CD4-positive, alpha-beta T cell treated with Interleukin-1 beta for 1 hour (primary cell): ENCODE results near the gene SAPCD2.

Source experiments
- DNase-seq, 2 donors: peaks; one replicate each; pipeline ENCODE4 v3.0.0-alpha.2; 2020 to 2022

The SAPCD2 gene

DNA sequence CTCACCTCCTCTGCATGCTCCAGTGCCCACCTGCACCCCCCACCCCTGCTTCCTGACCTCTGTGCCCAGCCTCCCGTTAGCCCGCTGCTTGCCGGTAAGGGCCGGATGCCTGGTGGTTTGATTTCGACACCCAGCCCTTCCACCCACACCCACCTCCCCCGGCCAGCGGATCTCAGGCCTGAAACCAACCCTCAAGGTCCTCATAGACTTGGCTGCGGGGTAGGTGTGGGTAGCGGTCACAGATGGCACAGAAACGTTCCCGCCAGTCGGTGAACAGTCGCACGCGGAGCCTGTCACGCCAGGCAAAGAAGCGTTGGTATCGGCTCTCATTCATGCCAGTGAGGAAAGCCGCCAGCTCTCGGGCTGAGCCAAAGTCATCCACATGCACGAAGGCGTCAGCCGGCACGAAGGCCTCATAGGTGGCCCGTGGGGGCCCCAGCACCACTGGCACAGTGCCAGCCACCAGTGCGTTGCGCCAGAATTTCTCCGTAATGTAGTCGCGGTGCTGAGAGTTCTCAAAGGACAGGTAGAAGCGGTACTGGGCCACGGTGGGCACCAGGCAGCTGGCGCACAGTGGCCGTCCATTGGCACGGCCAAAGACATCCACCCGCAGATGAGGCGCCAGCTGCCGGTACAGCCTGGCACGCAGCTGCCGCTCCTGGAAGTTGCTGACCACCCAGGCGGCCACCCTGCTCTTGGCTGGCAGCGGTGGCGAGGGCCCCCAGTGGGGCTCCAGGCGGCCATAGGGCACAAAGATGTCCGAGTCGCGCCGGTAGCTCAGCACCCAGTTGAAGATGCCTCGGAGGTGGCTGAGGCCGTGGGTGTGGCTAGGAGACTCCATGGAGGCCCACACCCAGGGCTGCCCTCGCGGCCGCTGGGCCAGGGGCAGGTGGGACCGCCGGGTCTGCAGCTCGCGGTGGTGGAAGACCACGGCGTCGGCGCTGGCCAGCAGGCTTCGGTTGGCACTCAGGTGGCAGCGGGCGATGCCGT, 39.5 kb downstream of the SAPCD2 start:
- DNase-seq, result peak; percentile 49 to 61

DNA sequence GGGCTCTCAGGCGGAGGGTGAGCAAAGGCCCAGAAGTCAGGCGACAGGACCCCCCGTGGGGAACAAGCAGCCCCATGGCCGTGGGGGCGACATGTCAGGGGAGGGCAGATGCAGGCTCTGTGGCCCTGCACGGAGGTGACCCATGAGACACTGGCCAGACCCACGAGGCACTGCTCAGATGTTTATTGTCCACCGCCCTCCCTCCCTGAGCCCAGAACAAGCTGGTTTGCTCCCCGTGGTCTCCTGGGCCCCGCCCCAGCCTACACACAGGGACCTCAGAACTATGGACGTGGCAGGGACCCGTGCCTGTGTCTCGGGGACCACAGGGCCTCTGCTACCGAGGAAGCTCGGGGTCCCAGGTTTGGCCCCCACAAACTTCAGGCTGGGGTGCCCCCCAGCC, 40.4 kb downstream of the SAPCD2 start:
- no peak for DNase-seq

DNA sequence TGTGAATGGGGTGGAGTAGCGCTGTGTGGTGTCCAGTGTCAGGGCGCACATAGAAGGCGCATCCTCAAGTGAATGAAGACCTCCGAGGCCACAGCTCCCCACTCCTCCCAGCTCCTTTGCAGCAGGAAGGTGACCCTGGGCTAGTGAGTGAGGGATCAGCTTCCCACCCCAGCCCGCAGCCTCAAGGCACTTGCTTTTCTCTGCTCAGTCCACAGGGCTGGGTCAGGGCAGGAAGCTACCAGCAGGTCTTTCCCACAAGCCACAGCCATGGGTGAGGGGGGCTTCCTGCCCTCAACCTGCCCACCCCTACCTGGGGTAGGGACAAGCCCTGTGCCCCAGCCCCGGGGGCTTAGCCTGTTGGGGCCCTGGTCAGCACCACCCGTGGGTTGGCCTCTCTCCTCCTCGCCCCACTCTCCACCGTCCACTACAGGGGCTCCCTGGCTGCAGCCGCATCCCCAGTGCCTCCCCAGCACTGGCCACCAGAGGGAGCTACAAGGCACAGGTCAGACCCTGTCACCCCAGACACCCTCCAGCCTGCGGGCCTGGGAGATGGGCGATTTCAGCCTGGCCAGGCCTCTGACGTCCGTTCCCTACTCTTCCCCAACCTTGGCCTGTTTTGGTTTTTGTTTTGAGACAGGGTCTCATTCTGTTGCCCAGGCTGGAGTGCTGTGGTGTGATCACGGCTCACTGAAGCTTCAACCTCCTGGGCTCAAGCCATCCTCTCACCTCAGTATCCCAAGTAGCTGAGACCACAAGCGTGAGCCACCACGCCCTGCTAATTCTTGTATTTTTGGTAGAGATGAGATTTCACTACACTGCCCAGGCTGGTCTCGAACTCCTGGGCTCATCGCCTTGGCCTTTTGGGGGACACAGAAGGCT, 41.1 kb downstream of the SAPCD2 start:
- DNase-seq, result peak; percentile 65 to 72

DNA sequence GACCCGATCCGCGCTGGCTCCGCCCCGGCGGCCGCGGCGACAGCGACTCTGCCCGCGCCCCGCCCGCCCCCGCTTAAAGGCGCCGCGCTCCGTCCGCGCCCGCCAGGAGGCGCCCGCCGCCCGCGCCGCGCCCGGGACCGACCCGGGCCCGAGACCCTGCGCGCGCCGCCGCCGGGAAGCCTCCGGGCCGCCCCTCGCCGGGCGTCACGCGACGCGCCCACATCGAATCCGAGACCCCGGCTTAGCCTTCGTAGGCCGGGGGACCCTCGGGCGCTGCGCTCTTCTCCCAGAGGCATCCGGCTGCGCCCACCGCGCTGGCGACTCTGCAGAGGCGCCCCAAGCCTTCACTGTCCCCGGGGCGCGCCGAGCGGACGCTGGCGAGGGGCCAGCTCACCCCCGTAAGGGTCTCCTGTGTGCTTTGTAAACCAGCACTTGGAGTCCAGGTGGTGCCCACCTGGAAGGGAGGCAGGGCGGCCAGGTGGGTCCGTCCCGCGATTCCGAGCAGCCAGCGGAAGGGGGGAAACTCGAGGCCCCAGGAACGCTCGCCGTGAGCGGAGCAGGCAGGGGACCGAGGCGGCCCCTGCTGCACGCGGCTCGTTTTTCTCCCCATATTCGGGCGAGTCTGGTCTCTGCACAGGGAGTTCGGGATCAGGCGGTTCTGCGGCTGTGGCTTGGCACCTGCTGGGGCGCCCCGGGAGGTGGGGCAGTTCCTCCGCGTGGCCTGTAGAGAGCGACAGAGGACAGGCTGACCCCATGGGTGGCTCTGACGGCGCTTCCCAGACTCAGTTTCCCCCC, 41.9 kb downstream of the SAPCD2 start:
- DNase-seq, result peak; percentile 73 to 77

DNA sequence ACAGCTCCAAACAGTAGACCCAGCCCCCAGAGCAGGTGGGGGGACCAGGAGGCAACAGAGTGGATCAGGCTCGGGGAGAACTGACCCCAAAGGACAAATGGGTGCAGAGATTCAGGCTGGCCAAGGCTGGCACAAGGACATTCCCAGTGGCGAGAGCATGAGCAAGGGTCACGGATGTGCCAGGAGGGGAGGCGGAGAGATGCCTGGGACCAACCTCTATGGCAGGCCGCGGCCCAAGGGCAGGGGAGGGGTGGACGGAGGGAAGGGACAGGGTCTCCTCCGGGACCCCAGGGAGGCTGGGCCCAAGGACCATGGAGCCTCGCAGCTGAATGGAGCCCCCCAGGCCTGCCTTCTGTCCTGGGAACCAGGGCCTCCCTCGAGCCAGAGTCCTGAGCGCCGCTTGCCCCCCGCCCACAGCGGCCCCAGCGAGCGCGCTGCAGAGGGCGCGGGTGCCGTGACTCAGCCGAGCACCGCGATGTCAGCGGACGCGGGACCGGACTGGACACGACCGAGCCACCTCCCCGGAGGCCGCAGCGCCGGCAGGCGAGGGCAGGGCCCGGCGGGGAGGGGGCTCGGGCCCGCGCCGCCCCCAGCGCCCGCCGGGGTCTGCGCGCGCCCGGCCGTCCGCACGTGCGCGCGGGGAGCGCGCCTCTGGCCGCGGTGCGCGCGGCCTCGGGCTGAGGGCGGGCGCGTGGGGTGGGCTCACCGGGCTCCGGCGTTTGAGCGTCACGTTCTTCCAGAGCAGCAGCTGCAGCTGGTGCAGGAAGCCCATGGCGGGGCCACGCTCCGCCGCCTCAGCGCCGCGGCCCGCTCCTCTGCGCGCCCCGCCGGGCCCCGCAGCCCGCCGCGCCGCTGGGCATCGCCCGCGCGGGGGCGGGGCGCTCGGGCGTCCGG, 42.7 kb downstream of the SAPCD2 start, which contains the start of gene ABCA2:
ABCA2 (minus strand) TSS at position 869 of the 894 bp plus-strand sequence; CDS start at position 772, 97 bp downstream.
- no peak for DNase-seq

DNA sequence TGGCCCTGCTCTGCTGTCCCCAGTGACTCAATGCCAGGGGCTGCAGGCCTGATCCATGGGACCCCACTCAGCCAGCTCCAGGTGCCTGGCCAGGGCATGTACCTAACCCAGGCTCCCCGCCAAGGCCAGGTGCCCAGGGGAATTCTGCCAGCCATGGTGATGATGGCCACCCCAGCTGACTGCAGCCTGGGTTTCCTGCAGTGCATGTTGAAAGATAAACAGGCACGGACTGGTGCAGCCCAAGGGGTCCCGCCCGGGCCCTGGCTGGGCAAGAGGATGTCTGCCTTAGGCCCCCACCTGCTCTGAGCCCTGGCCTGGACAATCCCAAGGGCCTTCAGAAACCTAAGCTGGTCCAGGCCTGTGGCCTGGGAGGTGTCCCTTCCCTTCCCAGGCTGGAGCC, 43.5 kb downstream of the SAPCD2 start:
- no peak for DNase-seq

DNA sequence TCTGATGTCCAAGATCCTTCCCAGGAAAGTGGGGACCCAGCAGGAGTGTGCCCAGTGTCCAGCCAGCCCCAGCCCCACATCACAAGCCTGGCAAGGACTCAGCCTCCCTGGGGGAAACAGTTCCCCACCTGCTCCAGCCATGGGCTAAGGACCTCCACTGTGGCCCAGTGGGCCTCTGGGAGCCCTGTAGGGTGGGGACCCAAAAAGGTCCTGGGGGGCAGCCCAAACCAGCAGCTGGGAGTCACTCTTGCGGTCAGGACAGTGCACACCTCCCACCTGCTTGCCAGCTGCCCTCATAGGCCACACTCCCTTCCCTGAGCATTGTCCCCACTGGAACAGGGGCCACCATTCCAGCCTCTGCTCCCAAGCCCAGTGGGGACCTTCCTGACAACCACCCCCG, 44.0 kb downstream of the SAPCD2 start:
- no peak for DNase-seq

DNA sequence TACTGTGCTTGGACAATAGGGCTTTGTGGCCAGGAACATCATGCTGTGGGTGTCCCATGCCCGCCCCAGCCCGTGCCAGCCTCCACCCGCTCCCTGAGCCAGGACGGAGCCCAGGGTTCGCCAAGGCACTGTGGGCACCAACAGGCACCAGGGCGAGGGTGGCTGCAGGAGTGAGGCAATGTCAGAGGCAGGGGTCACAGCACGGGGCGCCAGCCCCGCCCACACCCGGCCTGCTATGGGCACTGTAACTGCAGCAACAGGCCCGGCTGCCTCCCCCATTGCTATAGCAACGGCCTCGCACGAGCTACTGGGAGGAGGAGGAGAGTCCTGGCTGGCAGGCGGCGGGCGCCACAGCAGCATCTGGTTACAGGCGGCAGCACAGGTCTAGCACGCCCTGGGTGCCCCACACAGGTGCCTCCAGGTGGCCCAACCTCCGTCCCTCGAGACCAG, 44.8 kb downstream of the SAPCD2 start:
- DNase-seq, result peak; percentile 27 to 53

DNA sequence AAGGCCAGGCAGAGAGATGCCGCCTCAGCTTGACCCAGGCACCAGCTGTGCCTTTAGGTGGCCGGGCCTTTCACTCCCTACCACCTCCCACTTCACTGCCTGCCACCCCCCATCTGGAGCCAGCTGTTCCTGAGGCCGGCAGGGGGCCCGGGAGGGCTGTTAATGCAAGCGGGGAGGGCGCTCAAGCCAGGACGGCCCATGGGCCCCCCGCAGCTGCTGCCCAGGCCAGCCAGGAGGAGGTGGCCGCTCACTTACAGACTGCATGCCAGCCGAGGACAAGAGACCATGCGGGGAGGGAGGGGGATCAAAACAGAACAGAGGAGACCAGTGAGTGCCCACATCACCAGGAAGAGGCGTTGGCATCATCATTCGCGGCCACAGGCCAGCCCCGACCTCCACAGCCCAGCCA, 46.8 kb downstream of the SAPCD2 start:
- no peak for DNase-seq

DNA sequence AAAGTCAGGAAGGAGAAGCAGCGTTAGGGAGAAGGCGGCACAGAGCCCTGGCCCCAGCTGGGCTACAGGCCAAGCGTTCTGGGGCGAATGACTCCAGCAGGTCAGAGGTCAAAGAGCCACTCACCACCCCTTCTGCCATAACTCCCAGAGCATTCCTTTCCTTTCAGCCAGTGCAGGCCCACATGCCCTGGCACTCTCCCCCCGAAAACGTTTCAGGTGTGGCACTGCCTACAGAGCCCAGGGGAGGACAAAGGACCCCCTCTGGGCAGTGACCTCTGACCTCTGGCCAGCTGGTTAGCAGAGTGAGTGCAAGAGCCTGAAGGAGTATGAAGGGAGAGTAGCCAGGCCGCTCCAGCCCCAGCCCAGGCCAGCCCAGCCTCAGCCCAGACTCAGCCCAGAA, 47.2 kb downstream of the SAPCD2 start:
- DNase-seq, result no peak

DNA sequence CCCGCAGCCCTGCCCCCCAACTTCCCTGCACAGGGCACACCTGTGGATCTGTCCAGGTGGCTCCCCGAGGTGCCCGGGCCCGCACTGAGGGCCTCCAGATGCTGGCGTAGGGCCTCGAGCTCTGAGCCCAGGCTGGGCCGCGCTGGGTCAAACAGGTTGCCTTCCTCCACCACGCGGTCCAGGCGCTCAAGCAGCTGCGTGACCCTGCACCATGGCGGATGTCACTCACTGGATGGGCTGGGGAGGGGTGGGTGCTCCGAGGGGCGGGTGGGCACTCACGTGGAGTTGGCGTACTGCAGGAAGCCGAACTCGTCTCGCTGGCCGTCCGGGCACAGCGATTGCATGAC, 47.7 kb downstream of the SAPCD2 start:
- no peak for DNase-seq

DNA sequence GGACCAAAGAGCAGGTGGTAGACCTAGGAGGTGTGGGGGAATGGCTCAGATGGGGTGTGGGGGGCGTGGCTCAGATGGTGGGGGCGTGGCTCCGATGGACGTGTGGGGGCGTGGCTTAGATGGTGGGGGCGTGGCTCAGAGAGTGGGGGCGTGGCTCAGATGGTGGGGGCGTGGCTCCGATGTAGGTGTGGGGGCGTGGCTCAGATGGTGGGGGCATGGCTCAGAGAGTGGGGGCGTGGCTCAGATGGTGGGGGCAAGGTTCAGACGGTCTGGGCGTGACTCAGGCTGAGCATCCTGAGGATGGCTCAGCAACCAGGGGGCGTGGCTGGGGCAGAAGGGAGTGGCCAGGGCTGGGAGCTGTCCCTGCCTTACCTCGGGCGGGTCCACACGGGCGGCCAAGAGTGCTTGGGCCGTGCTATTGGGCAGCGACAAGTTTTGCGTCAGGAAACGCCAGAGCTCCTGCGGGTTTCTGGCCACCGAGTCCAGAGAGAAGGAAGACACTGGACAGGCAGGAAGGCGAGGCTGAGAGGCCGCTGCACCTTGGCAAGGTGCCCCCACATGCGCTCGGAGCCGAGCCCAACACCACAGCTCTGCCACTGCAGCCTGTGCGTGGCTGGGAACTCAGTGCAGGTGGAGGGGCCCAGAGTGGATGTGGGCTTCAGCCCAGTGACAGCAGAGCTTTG, 48.2 kb downstream of the SAPCD2 start:
- DNase-seq, result peak; percentile 74

DNA sequence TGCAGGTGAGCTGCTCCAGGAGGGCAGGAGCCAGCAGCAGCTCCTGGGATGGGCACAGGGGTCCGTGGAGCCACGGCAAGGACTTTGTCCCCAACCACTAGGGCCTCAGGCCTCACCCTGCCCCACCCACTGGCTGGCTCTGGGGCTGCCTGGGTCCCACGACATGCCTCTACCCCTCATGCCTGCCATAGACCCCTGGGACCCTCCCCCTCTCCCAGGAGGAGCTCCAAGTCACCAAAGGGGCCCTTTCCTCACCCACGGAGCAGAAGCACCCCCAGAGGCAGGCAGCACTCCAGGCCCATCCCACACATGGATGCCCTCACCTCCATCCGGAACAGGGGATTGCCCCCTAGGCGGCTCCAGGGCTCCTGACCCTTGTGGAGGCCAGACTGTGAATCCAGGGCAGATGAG, 48.8 kb downstream of the SAPCD2 start:
- DNase-seq, result no peak

DNA sequence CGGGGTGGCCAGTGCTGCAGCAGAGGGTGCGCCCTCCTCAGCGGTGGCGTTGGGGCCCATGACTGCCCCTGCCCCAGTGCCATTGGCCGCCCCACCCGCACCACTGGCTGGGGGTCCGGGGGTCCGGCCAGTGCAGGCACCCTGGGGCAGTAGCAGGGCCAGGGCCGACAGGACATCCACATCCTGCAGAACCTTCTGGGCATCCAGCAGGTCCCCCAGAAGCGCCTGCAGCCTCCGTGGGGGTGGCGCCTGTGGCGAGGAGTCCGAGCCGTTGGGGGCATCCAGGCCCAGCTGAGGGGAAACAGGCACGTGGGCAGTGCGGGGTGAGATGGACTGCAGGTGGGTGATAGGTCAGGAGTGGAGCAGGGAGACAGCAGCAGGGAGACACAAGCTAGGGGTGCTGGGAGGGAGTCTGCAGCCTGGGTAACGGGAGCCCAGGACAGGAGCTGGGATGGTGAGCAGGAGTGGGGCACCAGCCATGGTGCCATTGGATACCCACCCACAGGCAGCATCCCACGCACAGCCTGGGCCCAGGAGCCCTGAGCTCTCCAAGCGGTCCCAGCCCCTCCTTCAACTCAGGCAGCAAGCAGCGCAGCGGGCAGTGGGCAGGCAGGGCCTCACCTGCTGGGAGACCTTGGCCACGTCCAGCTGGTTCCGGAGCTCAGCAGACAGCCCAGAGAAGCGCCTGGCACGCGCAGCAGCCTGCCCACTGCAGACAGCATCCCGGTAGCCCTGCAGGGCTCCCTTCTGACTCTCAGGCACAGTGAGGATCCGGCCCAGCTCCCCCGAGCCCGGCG, 49.4 kb downstream of the SAPCD2 start:
- DNase-seq, result no peak

DNA sequence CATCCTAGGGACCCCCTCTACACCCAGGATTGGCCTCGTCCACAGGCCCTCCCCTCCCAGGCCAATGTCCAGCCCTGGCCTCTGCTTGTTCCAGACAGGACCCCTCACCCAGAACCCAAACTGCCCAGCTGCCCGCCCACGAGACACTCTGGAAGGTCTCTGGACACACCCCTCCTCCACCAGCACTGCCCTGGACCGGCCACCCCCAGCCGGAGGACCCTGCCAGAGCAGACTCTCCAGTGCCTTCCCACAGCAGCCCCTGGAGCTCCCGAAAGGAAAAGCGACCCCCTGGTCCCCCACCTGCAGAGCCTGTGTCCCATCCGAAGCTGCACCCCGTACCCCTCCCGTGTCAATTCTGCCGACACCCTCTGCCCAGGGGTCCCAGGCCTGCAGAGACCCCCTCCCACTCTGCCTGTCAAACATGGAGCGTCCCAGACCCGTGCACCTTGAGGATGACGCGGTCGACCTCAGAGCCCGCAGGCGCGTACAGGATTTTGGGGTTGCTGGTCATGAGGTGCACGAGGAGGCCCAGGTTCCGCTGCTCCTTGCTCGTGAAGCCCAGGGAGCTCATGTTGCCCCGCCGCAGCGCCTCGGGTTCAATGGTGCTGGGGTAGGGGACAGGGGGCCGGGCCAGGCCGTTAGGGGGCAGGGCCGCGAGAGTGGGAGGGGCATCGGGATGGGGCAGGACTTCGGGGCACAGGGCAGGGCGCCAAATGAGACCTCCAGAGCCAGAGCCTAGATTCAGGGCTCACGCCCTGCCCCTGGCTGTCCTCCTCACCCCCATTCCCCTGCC, 50.3 kb downstream of the SAPCD2 start:
- DNase-seq, result no peak

DNA sequence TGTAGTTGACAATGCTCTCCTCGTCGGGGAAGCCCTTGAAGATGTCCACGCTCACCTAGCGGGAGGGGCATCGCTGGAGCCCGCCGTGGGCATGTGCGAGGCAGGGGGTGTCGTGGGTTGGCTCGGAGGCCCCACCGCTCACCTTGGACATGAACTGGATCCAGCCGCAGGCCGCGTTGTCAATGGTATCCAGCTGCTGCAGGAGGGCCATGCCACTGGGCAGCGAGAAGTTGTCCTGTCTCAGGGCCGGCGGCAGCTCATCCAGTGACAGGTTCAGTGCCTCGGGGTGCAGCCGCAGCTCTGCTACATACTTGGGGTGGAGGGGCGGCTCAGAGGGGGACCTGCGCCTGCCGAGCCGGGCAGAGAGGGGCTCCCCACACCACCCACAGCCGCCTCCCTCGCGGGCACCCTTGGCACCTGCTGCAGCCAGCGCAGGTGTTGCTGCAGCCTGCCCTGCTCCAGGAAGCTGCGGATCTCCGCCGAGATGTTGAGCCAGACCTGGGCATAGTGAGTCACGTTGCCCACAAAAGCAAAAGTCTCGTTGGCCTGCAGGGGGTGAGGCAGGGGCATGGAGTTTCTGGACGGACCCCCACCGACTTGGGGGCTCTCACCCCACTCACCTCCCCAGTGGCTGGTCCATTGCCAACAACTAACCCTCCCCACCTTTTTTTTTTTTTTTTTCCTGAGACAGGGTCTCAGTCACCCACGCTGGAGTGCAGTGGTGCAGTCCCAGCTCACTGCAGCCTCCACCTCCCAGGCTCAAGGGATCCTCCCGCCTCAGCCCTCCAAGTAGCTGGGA, 51.4 kb downstream of the SAPCD2 start:
- no peak for DNase-seq

DNA sequence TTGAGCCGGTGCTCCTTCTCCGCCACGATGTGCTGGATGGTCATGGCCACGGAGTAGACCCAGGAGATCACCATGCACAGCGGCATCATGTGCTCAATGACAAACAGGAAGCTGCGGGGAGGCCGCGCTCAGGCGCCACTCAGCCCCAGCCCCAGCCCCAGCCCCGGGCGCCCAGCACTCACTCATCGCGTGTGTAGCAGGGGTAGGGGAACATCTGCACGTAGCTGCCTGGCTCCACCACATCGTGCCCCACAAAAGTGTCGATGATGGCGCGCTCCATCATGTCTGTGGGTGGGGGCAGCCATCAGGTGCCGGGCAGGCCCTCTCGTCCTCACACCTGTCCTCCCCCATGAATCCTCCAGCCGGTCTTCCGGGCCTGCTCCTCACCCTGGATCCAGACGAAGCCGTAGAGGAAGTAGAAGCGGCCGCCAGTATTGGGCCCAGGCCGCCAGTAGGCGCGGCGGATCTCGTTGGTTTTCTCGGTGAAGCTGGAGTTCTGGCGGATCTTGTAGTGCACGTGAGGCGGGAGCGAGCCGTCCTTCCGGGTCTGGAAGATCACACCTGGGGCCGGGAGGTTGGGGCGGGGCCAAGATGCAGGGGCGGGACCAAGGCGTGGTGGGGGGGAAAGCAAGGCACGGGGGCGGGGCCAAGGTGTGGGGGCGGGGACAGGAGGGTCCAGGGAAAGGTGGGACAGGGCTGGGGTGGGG, 52.4 kb downstream of the SAPCD2 start:
- DNase-seq, result no peak

DNA sequence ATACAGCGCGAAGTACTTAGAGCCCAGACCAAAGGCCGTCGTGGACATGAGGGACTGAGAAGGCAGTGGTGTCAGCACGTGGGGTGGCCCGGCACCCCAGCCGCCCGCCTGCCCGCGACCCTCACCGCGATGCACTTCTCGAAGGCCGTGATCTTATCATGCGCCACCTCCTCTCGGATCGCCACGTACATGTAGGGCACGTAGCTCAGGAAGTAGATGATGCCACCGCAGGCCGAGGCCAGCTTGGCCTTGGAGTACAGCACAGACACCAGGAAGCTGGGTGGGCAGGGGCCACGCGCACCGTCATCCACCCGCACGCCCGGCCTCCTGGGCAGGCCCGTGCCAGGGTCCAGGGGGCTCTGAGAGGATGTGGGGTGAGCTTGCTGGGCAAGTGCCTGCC, 53.3 kb downstream of the SAPCD2 start:
- no peak for DNase-seq
